Measurements from ENCODE around the gene TUBA3D. TPM values are rescaled to one million over a fixed set of nuclear protein-coding genes. Genes with fewer than 3 reads are reported as not detected.
"Not testable (repeated sequence)": the region's sequence is repeated elsewhere in the genome, so short reads cannot be mapped to it uniquely, and the experiment has no call there.

Gene TUBA3D
- total RNA-seq, 2 donors from 2014 or later: 75.2 to 92.0 TPM

DNA sequence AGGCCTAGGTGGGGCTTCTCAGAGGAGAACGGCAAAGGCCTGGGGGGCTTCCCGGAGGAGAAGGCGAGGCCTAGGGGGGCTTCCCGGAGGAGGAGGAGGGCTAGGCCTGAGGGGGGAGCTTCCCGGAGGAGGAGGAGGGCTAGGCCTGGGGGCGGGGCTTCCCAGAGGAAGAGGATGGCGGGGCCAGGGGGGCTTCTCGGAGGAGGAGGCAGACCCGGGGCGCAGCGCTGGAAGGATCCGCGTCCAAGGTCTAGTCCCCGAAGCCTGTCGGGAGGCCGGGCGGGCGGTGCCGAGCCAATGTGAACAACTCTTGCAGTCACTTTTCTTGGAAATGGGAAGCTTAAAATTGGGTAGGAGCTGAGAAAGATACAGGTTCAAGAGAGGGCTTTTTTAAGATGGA lies 30.0 kb upstream of the TUBA3D start:
- Histone ChIP-seq H3K27me3 (replicated peaks; ENCODE audit: insufficient read depth) (no peaks in the 10 kb centered on the region), H3K9me3 (no peaks in the 10 kb centered on the region), H3K36me3 (no peaks in the 10 kb centered on the region), H3K27ac (no peak overlapping the region), H3K4me3 (no peak overlapping the region), H3K4me1 (replicated peaks) (no peaks in the 10 kb centered on the region)
- no peak for DNase-seq (ENCODE audit: low spot score)
- intact Hi-C loops (cut with DNase I): no loop called here
- WGBS: 90% methylated on average over 19 of the region's 19 CpGs
- TF ChIP-seq POLR2A (IDR thresholded peaks at IDR 0.05) (no peak), POLR2AphosphoS5 (IDR thresholded peaks at IDR 0.05) (no peak)
- TF ChIP-seq, protein P1, sequence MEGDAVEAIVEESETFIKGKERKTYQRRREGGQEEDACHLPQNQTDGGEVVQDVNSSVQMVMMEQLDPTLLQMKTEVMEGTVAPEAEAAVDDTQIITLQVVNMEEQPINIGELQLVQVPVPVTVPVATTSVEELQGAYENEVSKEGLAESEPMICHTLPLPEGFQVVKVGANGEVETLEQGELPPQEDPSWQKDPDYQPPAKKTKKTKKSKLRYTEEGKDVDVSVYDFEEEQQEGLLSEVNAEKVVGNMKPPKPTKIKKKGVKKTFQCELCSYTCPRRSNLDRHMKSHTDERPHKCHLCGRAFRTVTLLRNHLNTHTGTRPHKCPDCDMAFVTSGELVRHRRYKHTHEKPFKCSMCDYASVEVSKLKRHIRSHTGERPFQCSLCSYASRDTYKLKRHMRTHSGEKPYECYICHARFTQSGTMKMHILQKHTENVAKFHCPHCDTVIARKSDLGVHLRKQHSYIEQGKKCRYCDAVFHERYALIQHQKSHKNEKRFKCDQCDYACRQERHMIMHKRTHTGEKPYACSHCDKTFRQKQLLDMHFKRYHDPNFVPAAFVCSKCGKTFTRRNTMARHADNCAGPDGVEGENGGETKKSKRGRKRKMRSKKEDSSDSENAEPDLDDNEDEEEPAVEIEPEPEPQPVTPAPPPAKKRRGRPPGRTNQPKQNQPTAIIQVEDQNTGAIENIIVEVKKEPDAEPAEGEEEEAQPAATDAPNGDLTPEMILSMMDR (IDR thresholded peaks at IDR 0.05): no peak

DNA sequence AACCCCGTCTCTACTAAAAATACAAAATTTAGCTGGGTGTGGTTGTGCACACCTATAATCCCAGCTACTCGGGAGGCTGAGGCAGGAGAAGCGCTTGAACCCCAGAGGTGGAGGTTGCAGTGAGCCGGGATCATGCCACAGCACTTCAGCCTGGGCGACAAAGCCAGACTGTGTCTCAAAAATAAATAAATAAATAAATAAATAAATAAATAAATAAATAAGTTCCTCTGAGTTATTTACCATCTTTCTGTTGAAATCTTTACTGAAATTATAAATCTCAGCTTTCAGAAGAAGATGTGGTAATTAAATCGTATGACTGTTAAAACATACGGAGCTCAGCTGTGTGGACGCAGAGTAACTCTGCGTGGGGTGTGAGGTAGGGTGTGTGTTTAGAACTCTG lies 27.9 kb upstream of the TUBA3D start:
- H3K27me3 ChIP-seq (replicated peaks; ENCODE audit: insufficient read depth); H3K27ac ChIP-seq; H3K4me1 ChIP-seq (replicated peaks); H3K36me3 ChIP-seq; H3K4me3 ChIP-seq; intact Hi-C loops (cut with DNase I); DNase-seq (ENCODE audit: low spot score); H3K9me3 ChIP-seq: not testable (repeated sequence)
- WGBS: 75% methylated on average over 9 of the region's 9 CpGs

DNA sequence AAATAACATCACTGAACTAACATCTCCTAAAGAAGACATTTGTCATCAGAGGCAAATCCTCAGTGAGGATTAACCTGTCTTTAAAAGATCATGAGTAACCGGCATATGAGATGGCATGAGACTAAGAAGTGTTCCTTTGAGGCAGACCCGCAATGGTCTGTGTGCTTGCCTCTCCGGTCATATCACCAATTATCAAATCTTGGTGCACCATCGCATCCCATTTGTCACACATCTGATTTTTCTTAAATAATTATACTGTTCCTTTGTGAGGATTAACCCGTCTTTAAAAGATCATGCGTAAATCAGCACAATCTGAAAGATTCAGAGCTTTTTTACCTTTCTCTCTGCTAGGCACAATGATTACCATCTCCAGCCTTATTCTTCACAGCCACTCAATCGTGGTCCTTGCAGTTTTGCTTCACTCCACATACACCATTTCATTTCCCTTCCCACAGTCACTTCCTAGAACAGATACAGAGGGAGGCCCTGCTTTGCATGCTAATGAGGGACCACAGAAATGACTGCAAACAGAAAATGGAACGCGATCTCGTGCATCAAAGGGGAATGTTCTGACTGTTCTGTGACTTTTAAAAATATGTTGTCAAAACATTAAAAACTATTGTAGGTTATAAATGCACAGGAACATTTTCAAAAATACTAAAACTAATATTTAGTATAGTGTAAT lies 24.5 kb upstream of the TUBA3D start:
- 58% methylated on average over 10 of the region's 10 CpGs for WGBS
- H3K9me3 ChIP-seq; H3K27ac ChIP-seq; H3K36me3 ChIP-seq; DNase-seq (ENCODE audit: low spot score); intact Hi-C loops (cut with DNase I); H3K27me3 ChIP-seq (replicated peaks; ENCODE audit: insufficient read depth); H3K4me3 ChIP-seq; H3K4me1 ChIP-seq (replicated peaks): not testable (repeated sequence)

GRCh38 chr2:131454914-131455313 lies 21.0 kb upstream of the TUBA3D start:
- H3K4me3 ChIP-seq; H3K4me1 ChIP-seq (replicated peaks); H3K27me3 ChIP-seq (replicated peaks; ENCODE audit: insufficient read depth); H3K9me3 ChIP-seq; H3K36me3 ChIP-seq; H3K27ac ChIP-seq; intact Hi-C loops (cut with DNase I); DNase-seq (ENCODE audit: low spot score): not testable (repeated sequence)
- WGBS: 61% methylated on average over 2 of the region's 2 CpGs

- H3K4me3 ChIP-seq; H3K4me1 ChIP-seq (replicated peaks); H3K27ac ChIP-seq; H3K27me3 ChIP-seq (replicated peaks; ENCODE audit: insufficient read depth); H3K9me3 ChIP-seq; H3K36me3 ChIP-seq; intact Hi-C loops (cut with DNase I); DNase-seq (ENCODE audit: low spot score): not testable (repeated sequence)
- 90% methylated on average over 10 of the region's 10 CpGs for whole genome bisulfite sequencing
Observed at GRCh38 chr2:131467722-131468121, 8.2 kb upstream of the TUBA3D start.

DNA sequence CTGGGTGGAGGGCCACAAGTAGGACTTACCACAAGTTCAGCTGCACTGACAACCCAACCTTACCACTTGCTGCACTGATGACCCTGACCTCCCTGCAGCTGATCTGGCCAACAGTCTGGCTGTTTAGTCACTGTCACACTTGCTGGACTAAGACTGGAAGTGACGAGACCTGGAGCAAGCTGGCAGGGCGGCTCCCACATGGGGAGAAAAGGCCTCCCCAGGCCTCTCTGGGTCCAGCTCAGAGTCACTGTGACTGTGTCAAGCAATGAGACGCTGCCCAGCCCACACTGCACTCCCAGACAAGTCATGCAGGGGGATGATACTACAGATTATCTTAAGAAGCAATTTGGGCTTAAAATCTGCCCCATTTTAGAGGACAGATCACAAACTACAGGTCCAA lies 5.0 kb upstream of the TUBA3D start:
- intact Hi-C loops (cut with DNase I); DNase-seq (ENCODE audit: low spot score); H3K27ac ChIP-seq; H3K9me3 ChIP-seq; H3K36me3 ChIP-seq; H3K4me1 ChIP-seq (replicated peaks); H3K27me3 ChIP-seq (replicated peaks; ENCODE audit: insufficient read depth); H3K4me3 ChIP-seq: not testable (repeated sequence)
- 100% methylated on average over 1 of the region's 3 CpGs for WGBS

- H3K27me3 ChIP-seq (replicated peaks; ENCODE audit: insufficient read depth): not testable (repeated sequence)
Observed at GRCh38 chr2:131471624-131472023, 4.3 kb upstream of the TUBA3D start.

DNA sequence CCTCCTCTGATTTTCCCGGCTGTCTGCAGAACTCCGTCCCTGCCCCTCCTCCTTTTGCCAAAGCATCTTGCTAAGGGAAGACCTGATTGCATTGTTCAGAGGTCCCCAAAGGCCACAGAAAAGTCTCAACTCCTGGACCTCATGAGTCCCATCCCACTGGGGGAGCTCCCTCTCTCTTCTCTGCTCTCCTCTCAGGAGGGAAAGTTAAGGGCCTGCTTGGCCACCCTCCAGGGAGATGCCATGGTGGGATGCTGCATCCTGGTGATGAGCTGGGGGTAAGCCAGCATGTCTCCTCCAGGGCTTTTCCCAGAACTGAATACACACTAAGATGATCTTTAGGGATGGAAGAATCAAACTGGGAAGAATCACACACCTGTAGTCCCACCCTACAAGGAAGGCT lies 2.7 kb upstream of the TUBA3D start:
- H3K27ac ChIP-seq; H3K4me1 ChIP-seq (replicated peaks); intact Hi-C loops (cut with DNase I); H3K36me3 ChIP-seq; H3K9me3 ChIP-seq; H3K27me3 ChIP-seq (replicated peaks; ENCODE audit: insufficient read depth); DNase-seq (ENCODE audit: low spot score); H3K4me3 ChIP-seq: not testable (repeated sequence)
- WGBS: 78% methylated on average over 2 of the region's 2 CpGs

More at GRCh38 chr2:131471624-131472023, 4.3 kb upstream of the TUBA3D start:
- WGBS: 96% methylated on average over 3 of the region's 8 CpGs
- H3K4me3 ChIP-seq; H3K27ac ChIP-seq; DNase-seq (ENCODE audit: low spot score); H3K4me1 ChIP-seq (replicated peaks); H3K9me3 ChIP-seq; H3K36me3 ChIP-seq; intact Hi-C loops (cut with DNase I): not testable (repeated sequence)

DNA sequence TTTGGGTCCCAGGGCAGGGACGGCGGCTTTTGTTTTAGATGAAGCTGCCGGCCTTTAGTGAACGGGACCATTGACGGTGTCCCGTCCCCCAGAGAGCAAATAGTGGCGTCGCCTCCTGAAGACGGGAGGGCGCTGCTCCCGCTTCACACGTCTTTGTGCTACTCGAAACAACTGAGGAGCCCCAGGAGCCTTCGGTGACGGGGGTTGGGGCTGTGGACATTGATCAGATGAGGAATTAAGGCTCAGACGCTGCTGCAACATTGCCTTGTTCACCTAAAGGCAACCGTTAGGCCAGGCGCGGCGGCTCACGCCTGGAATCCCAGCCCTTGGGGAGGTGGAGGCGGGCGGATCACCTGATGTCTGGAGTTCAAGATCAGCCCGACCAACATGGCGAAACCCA lies 444 bp downstream of the TUBA3D start:
- intact Hi-C loops (cut with DNase I); H3K9me3 ChIP-seq; H3K27me3 ChIP-seq (replicated peaks; ENCODE audit: insufficient read depth); H3K4me1 ChIP-seq (replicated peaks); H3K36me3 ChIP-seq; H3K4me3 ChIP-seq; DNase-seq (ENCODE audit: low spot score); H3K27ac ChIP-seq: not testable (repeated sequence)
- over 99% methylated on average over 25 of the region's 25 CpGs for WGBS

GRCh38 chr2:131477227-131477626 lies 1.3 kb downstream of the TUBA3D start:
- H3K27ac ChIP-seq; H3K4me3 ChIP-seq; H3K36me3 ChIP-seq; H3K9me3 ChIP-seq; H3K27me3 ChIP-seq (replicated peaks; ENCODE audit: insufficient read depth); intact Hi-C loops (cut with DNase I); H3K4me1 ChIP-seq (replicated peaks); DNase-seq (ENCODE audit: low spot score): not testable (repeated sequence)
- 43% methylated on average over 1 of the region's 1 CpG for WGBS

DNA sequence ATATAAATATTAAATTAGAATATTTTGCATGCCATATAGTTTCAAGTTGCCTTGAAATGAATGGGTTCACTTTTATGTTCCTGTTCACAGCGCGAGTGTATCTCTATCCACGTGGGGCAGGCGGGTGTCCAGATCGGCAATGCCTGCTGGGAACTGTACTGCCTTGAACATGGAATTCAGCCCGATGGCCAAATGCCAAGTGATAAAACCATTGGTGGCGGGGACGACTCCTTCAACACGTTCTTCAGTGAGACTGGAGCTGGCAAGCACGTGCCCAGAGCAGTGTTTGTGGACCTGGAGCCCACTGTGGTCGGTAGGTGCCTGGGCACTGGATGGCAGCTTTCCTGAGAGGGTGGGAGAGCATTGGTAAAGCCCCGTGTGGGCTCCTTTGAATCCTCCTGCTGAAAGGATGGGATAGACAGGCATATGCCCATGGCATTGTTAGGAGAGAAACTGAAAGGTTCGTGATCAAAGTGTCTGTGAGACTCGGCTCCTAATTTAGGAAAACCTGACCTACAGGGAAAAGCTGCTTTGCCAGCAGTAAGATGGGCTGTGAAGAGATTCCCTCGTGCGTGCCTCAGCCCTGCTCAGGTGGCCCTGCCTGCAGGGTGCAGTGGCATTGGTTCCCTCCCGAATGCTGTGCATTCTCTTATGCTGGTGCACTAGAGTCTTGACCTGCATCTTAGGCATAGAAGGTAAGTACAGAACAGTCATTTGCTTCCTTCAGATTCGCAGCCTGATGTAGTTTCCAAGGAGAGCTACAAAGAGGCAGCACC lies 2.3 kb downstream of the TUBA3D start:
- not testable (repeated sequence) for DNase-seq (ENCODE audit: low spot score)
- peak overlapping the region in 1 of 2 donors; percentile 69 for H3K27ac ChIP-seq
- 77% methylated on average over 13 of the region's 18 CpGs for WGBS

More for the DNA sequence above, 2.3 kb downstream of the TUBA3D start:
- H3K9me3 ChIP-seq; H3K36me3 ChIP-seq; intact Hi-C loops (cut with DNase I); H3K4me1 ChIP-seq (replicated peaks); H3K27me3 ChIP-seq (replicated peaks; ENCODE audit: insufficient read depth); H3K4me3 ChIP-seq: not testable (repeated sequence)

All from prostate gland (tissue), 2 donors.